Measurements from ENCODE around the gene TMEM258. TPM values are rescaled to one million over a fixed set of nuclear protein-coding genes. Genes with fewer than 3 reads are reported as not detected.

Gene TMEM258
- total and polyA plus RNA-seq, 9 of the 15 experiments (the other 6 are each of a cell fraction or from before 2014, with no cell fraction given) = 97.2 to 856 (median 231) TPM

GRCh38 chr11:61747192-61747966, 45.0 kb downstream of the TMEM258 start (continued):
- no peak for TF ChIP-seq ZBTB26 (CRISPR knock-in tag; IDR thresholded peaks at IDR 0.05)
- no peak for TF ChIP-seq TAF7 (tag; IDR thresholded peaks at IDR 0.05)
- no peak for TF ChIP-seq SPI1 (IDR thresholded peaks at IDR 0.05; ENCODE audit: borderline replicate concordance, low read depth, low read length)
- TF ChIP-seq POLR2AphosphoS2 (IDR thresholded peaks at IDR 0.05; ENCODE audit: low read length) = no peak
- no peak for TF ChIP-seq E2F6 (IDR thresholded peaks at IDR 0.05; ENCODE audit: borderline replicate concordance in 1 of 2, extremely low read depth in 1 of 2, insufficient read depth in 1 of 2, insufficient read length in 1 of 2, low read depth in 1 of 2, low read length in 1 of 2, poor library complexity in 1 of 2, severe bottlenecking in 1 of 2)
- no peak for TF ChIP-seq ZNF445 (CRISPR knock-in tag; IDR thresholded peaks at IDR 0.05; ENCODE audit: low read depth)
- TF ChIP-seq ZBTB34 (CRISPR knock-in tag; IDR thresholded peaks at IDR 0.05) = no peak
- TF ChIP-seq ZNF263 (CRISPR knock-in tag; IDR thresholded peaks at IDR 0.05; ENCODE audit: borderline replicate concordance) = no peak
- TF ChIP-seq PPARD (CRISPR knock-in tag; IDR thresholded peaks at IDR 0.05) = no peak
- no peak for TF ChIP-seq SMARCB1 (IDR thresholded peaks at IDR 0.05; ENCODE audit: insufficient read length, low read depth)
- no peak for TF ChIP-seq POLR3A (IDR thresholded peaks at IDR 0.05; ENCODE audit: borderline replicate concordance, extremely low read depth, insufficient read depth, insufficient read length)
- TF ChIP-seq MEF2D (tag; conservative IDR thresholded peaks at IDR 0.05; ENCODE audit: low read depth) = no peak
- TF ChIP-seq ZNF431 (CRISPR knock-in tag; IDR thresholded peaks at IDR 0.05) = 0 out of 2 replicates have a peak, but pooled peaks have one; percentile 23
- no peak for TF ChIP-seq ZNF280A (IDR thresholded peaks at IDR 0.05; ENCODE audit: low read depth, partially characterized antibody)
- no peak for TF ChIP-seq CHD4 (IDR thresholded peaks at IDR 0.05; ENCODE audit: insufficient read depth, insufficient replicate concordance, low read depth, low read length, poor library complexity, severe bottlenecking)
- TF ChIP-seq PCBP1 (IDR thresholded peaks at IDR 0.05; ENCODE audit: low read depth, low read length, poor library complexity, severe bottlenecking) = no peak
- no peak for TF ChIP-seq TAF9B (IDR thresholded peaks at IDR 0.05; ENCODE audit: partially characterized antibody)
- TF ChIP-seq DACH1 (IDR thresholded peaks at IDR 0.05; ENCODE audit: partially characterized antibody) = peak; percentile 37
- TF ChIP-seq ZNF561 (CRISPR knock-in tag; conservative IDR thresholded peaks at IDR 0.05) = no peak
- no peak for TF ChIP-seq ETV6 (IDR thresholded peaks at IDR 0.05; ENCODE audit: borderline replicate concordance in 1 of 2, low read depth in 2 of 2, low read length in 1 of 2)
- no peak for TF ChIP-seq ETV6 (CRISPR knock-in tag; IDR thresholded peaks at IDR 0.05; ENCODE audit: borderline replicate concordance)
- TF ChIP-seq KDM1A (IDR thresholded peaks at IDR 0.05) = no peak

Measured in K562 (cell line).